Neuronal stem cell (in vitro differentiated cells): ENCODE measurements around the gene GSAP.
"Not testable (repeated sequence)": the region's sequence is repeated elsewhere in the genome, so short reads cannot be mapped to it uniquely, and the experiment has no call there.

Experiments
- DNase-seq: peaks from one replicate; pipeline ENCODE4 v3.0.0-alpha.2; 2013; ENCODE audit warnings: low spot score
- H2AFZ ChIP-seq: one replicate; pipeline ENCODE4 v1.6.1; 2013; ENCODE audit warnings: mild to moderate bottlenecking, low read length, inconsistent platforms
- H2AK5ac ChIP-seq: 2 replicates; pipeline ENCODE4 v1.6.1; 2013; ENCODE audit warnings: low read depth, mild to moderate bottlenecking, inconsistent platforms, low read length, moderate library complexity, mixed read lengths
- H2BK120ac ChIP-seq: 2 replicates; pipeline ENCODE4 v1.6.1; 2013; ENCODE audit warnings: low read depth, mild to moderate bottlenecking, inconsistent platforms, low read length, moderate library complexity, mixed read lengths
- H2BK12ac ChIP-seq: one replicate; pipeline ENCODE4 v1.6.1; 2013; ENCODE audit warnings: low read length, inconsistent platforms
- H2BK15ac ChIP-seq: 2 replicates; pipeline ENCODE4 v1.6.1; 2013; ENCODE audit warnings: mild to moderate bottlenecking, low read length, inconsistent platforms, mixed read lengths
- H2BK5ac ChIP-seq: one replicate; pipeline ENCODE4 v1.6.1; 2013; ENCODE audit warnings: inconsistent platforms, mild to moderate bottlenecking, low read length, moderate library complexity
- H3K14ac ChIP-seq: one replicate; pipeline ENCODE4 v1.6.1; 2013; ENCODE audit warnings: low read length, inconsistent platforms
- H3K18ac ChIP-seq: 2 replicates; pipeline ENCODE4 v1.6.1; 2013; ENCODE audit warnings: low read length, inconsistent platforms
- H3K23ac ChIP-seq: 2 replicates; pipeline ENCODE4 v1.6.1; 2013; ENCODE audit warnings: low read depth, mild to moderate bottlenecking, mixed read lengths, low read length, inconsistent platforms; ENCODE audit not compliant: poor library complexity
- H3K27ac ChIP-seq: replicated peaks from 3 replicates; pipeline ENCODE4 v1.5.1; 2013; ENCODE audit warnings: low read length, inconsistent platforms
- H3K27me3 ChIP-seq, 3 experiments: 2 replicates each; pipeline ENCODE4 v1.6.1; 2013; ENCODE audit warnings: low read length in 3 of 3, mild to moderate bottlenecking in 2 of 3, inconsistent platforms in 1 of 3, low read depth in 1 of 3, mixed read lengths in 1 of 3, moderate library complexity in 1 of 3; ENCODE audit not compliant: control insufficient read depth in 3 of 3, insufficient read depth in 3 of 3
- H3K36me3 ChIP-seq, 2 donors: replicated peaks in 1 of 2; 2 replicates each; pipeline ENCODE4 v1.6.1; 2013; ENCODE audit warnings: low read length in 2 of 2; ENCODE audit not compliant: control insufficient read depth in 2 of 2, insufficient read depth in 2 of 2
- H3K4ac ChIP-seq: 2 replicates; pipeline ENCODE4 v1.6.1; 2013; ENCODE audit warnings: inconsistent platforms, mild to moderate bottlenecking, low read length, moderate library complexity
- H3K4me1 ChIP-seq, 2 donors: 1 replicate in 1 of 2; 2 replicates in 1 of 2; pipeline ENCODE4 v1.6.1; 2013; ENCODE audit warnings: low read length in 2 of 2, low read depth in 1 of 2; ENCODE audit not compliant: control insufficient read depth in 2 of 2, insufficient read depth in 1 of 2
- H3K4me2 ChIP-seq: one replicate; pipeline ENCODE4 v1.6.1; 2013; ENCODE audit warnings: mild to moderate bottlenecking, low read length, inconsistent platforms; ENCODE audit not compliant: insufficient read depth, poor library complexity, severe bottlenecking
- H3K4me3 ChIP-seq, 2 donors: 2 replicates each; pipeline ENCODE4 v1.5.1; 2013; ENCODE audit warnings: low read length in 2 of 2, mild to moderate bottlenecking in 2 of 2, inconsistent platforms in 1 of 2, moderate library complexity in 1 of 2
- H3K79me1 ChIP-seq: one replicate; pipeline ENCODE4 v1.6.1; 2013; ENCODE audit warnings: low read depth, mild to moderate bottlenecking, inconsistent platforms, low read length, moderate library complexity
- H3K9ac ChIP-seq: one replicate; pipeline ENCODE4 v1.6.1; 2013; ENCODE audit warnings: mild to moderate bottlenecking, low read depth, low read length, inconsistent platforms; ENCODE audit not compliant: poor library complexity
- H3K9me3 ChIP-seq, 2 donors: replicated peaks in 1 of 2; 2 replicates each; pipeline versions ENCODE3 to v1.6.1; 2013; ENCODE audit warnings: low read length in 2 of 2, mild to moderate bottlenecking in 2 of 2, inconsistent platforms in 1 of 2, low read depth in 1 of 2, mixed read lengths in 1 of 2, moderate library complexity in 1 of 2; ENCODE audit not compliant: control insufficient read depth in 2 of 2, insufficient read depth in 1 of 2
- H4K8ac ChIP-seq: one replicate; pipeline ENCODE4 v1.6.1; 2013; ENCODE audit warnings: low read depth, mild to moderate bottlenecking, inconsistent platforms, low read length, moderate library complexity
- H4K91ac ChIP-seq: one replicate; pipeline ENCODE4 v1.6.1; 2013; ENCODE audit warnings: low read length, low read depth, mild to moderate bottlenecking, inconsistent platforms; ENCODE audit not compliant: poor library complexity
- WGBS, 2 donors: extraction: QIAGEN DNeasy Blood & Tissue Kit; methylation state at CpG; one replicate each; pipeline ENCODE4 v1.1.7; 2013; ENCODE audit warnings: missing lambda C conversion rate in 2 of 2, mixed read lengths in 1 of 2; ENCODE audit not compliant: insufficient read length in 2 of 2, insufficient replicate concordance in 1 of 2; ENCODE audit errors: extremely low coverage in 2 of 2; 5-methylcytosine and 5-hydroxymethylcytosine counted together

The GSAP gene

DNA sequence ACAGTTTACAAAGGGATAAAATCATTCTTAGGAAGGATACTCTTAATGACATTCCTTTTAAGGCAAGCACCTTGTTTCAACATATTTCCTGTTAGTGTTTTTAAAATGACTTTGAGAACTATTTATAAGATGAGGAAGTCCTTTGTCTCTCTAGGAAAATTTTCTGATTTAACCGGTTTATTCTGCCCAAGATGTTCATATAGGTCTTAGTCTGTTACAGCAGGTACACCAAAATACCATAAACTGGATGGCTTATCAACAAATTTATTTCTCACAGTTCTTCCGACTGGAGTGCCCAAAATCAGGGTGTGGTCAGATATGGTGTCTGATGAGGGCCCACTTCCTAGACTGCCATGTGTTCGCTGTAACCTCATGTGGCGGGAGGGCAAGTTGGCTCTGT, 77.9 kb downstream of the GSAP start:
- H3K9ac ChIP-seq, result no peak overlapping the region
- no peak overlapping the region for H2BK15ac ChIP-seq
- no peak overlapping the region for H3K14ac ChIP-seq
- H2BK120ac ChIP-seq, result no peak overlapping the region
- H4K8ac ChIP-seq, result no peak overlapping the region
- no peak overlapping the region for H3K27ac ChIP-seq
- peaks cover 0 to 1% of the 10 kb centered on the region in 2 donors for H3K9me3 ChIP-seq
- H3K4me2 ChIP-seq, result no peak overlapping the region
- no peaks in the 10 kb centered on the region for H3K79me1 ChIP-seq
- WGBS, 2 donors, result no CpG with 5 or more reads among the region's 4 CpGs
- no peak overlapping the region for H2AFZ ChIP-seq
- H3K4me1 ChIP-seq, result peaks cover 0 to 2% of the 10 kb centered on the region in 2 donors
- H2AK5ac ChIP-seq, result no peak overlapping the region
- no peak overlapping the region for H3K4ac ChIP-seq
- no peak overlapping the region for H4K91ac ChIP-seq
- no peak overlapping the region for H3K23ac ChIP-seq
- no peaks in the 10 kb centered on the region for H3K36me3 ChIP-seq
- no peak for DNase-seq
- H3K27me3 ChIP-seq, result no peaks in the 10 kb centered on the region
- H2BK12ac ChIP-seq, result no peak overlapping the region
- H2BK5ac ChIP-seq, result no peak overlapping the region
- no peak overlapping the region for H3K18ac ChIP-seq
- H3K4me3 ChIP-seq, result no peak overlapping the region

DNA sequence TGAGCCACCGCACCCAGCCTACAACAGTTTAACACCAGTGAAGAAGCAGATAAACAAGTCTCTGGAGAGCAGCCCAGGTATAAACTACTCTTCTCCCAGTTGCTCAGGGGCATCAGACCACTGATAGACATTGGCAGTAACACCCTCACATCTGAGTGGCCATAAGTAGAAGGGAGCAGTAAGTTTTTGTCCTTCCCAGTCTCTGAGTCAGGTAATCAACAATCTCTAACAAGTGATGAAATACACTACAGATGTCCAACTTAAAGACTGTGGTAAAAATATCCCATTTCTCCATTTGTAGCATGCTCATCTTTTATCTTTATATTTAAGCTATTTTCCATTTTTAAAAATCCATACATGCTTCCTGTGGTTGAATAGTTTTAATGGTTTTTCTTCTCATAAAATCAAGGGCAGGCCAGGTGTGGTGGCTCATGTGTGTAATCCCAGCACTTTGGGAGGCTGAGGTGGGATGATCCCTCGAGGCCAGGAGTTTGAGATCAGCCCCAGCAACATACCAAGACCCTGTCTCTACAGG, 78.6 kb downstream of the GSAP start:
- Histone ChIP-seq H4K91ac (no peak overlapping the region), H3K27ac (no peak overlapping the region)

DNA sequence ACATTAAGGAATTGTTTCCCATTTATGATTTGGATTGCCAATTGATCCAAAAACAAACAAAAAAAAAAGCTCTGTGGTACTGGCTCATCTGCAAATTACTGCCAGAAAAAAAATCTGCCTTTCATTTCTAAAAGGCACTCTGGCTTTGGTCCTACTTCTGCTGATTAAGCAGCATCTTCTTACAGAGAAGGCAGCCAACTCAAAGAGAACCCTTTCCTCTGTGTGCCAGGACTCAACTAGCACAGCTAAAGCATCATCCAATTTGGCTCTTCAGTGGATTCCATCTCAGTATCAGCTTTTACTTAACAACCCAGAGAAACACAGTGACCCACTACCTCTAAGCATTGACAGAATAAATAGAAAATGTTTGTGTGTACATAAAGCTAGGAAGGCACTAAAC, 80.6 kb downstream of the GSAP start:
- no peak overlapping the region for H3K18ac ChIP-seq
- H3K9ac ChIP-seq, result no peak overlapping the region
- H2BK120ac ChIP-seq, result no peak overlapping the region
- no peak overlapping the region for H2BK15ac ChIP-seq
- H3K36me3 ChIP-seq, result no peaks in the 10 kb centered on the region
- no peak overlapping the region for H2BK12ac ChIP-seq
- H3K27ac ChIP-seq, result no peak overlapping the region
- H3K27me3 ChIP-seq, result no peaks in the 10 kb centered on the region
- DNase-seq, result no peak
- no peak overlapping the region for H2BK5ac ChIP-seq
- no peak overlapping the region for H2AK5ac ChIP-seq
- no peaks in the 10 kb centered on the region for H3K79me1 ChIP-seq
- no peak overlapping the region for H3K4me2 ChIP-seq
- no peak overlapping the region for H4K91ac ChIP-seq
- H3K4me3 ChIP-seq, result no peak overlapping the region
- no peak overlapping the region for H4K8ac ChIP-seq
- peaks cover 0 to 1% of the 10 kb centered on the region in 2 donors for H3K9me3 ChIP-seq
- H2AFZ ChIP-seq, result no peak overlapping the region
- no peak overlapping the region for H3K14ac ChIP-seq
- H3K4me1 ChIP-seq, result peaks cover 2 to 4% of the 10 kb centered on the region in 2 donors
- H3K4ac ChIP-seq, result no peak overlapping the region
- no peak overlapping the region for H3K23ac ChIP-seq

More for the DNA sequence above, 78.6 kb downstream of the GSAP start:
- Histone ChIP-seq H2AFZ (no peak overlapping the region), H3K4ac (no peak overlapping the region), H3K4me1 (peaks cover 0 to 2% of the 10 kb centered on the region in 2 donors), H2BK120ac (no peak overlapping the region), H2BK5ac (no peak overlapping the region), H3K14ac (no peak overlapping the region), H3K4me3 (no peak overlapping the region), H3K36me3 (no peaks in the 10 kb centered on the region), H4K8ac (no peak overlapping the region), H3K79me1 (no peaks in the 10 kb centered on the region), H2AK5ac (no peak overlapping the region), H3K9ac (no peak overlapping the region), H3K4me2 (no peak overlapping the region), H3K27me3 (no peaks in the 10 kb centered on the region), H3K9me3 (peaks cover 0 to 1% of the 10 kb centered on the region in 2 donors), H2BK15ac (no peak overlapping the region), H2BK12ac (no peak overlapping the region), H3K23ac (no peak overlapping the region), H3K18ac (no peak overlapping the region)
- no peak for DNase-seq
- WGBS, 2 donors, result no CpG with 5 or more reads among the region's 2 CpGs

DNA sequence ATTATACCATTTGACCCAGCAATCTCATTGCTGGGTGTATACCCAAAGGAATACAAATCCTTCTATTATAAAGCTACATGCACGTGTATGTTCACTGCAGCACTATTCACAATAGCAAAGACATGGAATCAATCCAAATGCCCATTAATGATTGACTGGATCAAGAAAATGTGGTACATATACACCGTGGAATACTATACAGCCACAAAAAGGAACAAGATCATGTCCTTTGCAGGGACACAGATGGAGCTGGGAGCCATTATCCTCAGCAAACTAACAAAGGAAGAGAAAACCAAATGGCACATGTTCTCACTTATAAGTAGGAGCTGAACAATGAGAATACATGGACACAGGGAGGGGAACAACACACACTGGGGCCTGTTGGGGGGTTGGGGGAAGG, 82.1 kb downstream of the GSAP start:
- not testable (repeated sequence) for H4K91ac ChIP-seq, H3K36me3 ChIP-seq, H2BK5ac ChIP-seq, H3K9ac ChIP-seq, H3K18ac ChIP-seq, H2BK120ac ChIP-seq, DNase-seq, H3K9me3 ChIP-seq, H2AK5ac ChIP-seq, H3K4me3 ChIP-seq, H4K8ac ChIP-seq, H3K23ac ChIP-seq, H3K4me2 ChIP-seq, H2BK15ac ChIP-seq, H3K27ac ChIP-seq, H3K4me1 ChIP-seq, H3K27me3 ChIP-seq, H3K79me1 ChIP-seq, H2AFZ ChIP-seq, H2BK12ac ChIP-seq, H3K4ac ChIP-seq, H3K14ac ChIP-seq
- no CpG with 5 or more reads among the region's 2 CpGs for WGBS, 2 donors
